Hepatocyte (in vitro differentiated cells): ENCODE measurements around the gene KCNMA1. TPM values are rescaled to one million over a fixed set of nuclear protein-coding genes. Genes with fewer than 3 reads are reported as not detected.

Experiments
- DNase-seq: peaks from one replicate; pipeline ENCODE4 v3.0.0-alpha.2; 2016; ENCODE audit warnings: low spot score
- H2AFZ ChIP-seq: fragments of 200-600 bp; sonication (generic); 2 replicates; pipeline ENCODE4 v1.6.0; 2016; ENCODE audit warnings: antibody characterized with exemption, mild to moderate bottlenecking
- H3K27ac ChIP-seq: fragments of 200-600 bp; sonication (generic); 2 replicates; pipeline ENCODE4 v1.5.1; 2016; ENCODE audit warnings: mild to moderate bottlenecking
- H3K27me3 ChIP-seq: fragments of 200-600 bp; sonication (generic); 2 replicates; pipeline ENCODE4 v1.6.1; 2016
- H3K36me3 ChIP-seq: fragments of 200-600 bp; sonication (generic); replicated peaks from 2 replicates; pipeline ENCODE4 v1.5.1; 2016; ENCODE audit warnings: low read depth; ENCODE audit not compliant: insufficient read depth
- H3K4me1 ChIP-seq: fragments of 200-600 bp; sonication (generic); 2 replicates; pipeline ENCODE4 v1.5.1; 2016; ENCODE audit warnings: mild to moderate bottlenecking, moderate library complexity; ENCODE audit not compliant: insufficient read depth
- H3K4me2 ChIP-seq: fragments of 200-600 bp; sonication (generic); 2 replicates; pipeline ENCODE4 v1.6.0; 2016
- H3K4me3 ChIP-seq: fragments of 200-600 bp; sonication (generic); 2 replicates; pipeline ENCODE4 v1.5.1; 2016; ENCODE audit warnings: mild to moderate bottlenecking
- H3K79me2 ChIP-seq: fragments of 200-600 bp; sonication (generic); 2 replicates; pipeline ENCODE4 v1.6.0; 2017; ENCODE audit warnings: mild to moderate bottlenecking
- H3K9me2 ChIP-seq: fragments of 200-600 bp; sonication (generic); replicated peaks from 2 replicates; pipeline ENCODE4 v1.6.0; 2017; ENCODE audit warnings: mild to moderate bottlenecking; ENCODE audit not compliant: insufficient read depth
- H3K9me3 ChIP-seq: fragments of 200-600 bp; sonication (generic); 2 replicates; pipeline ENCODE4 v1.5.1; 2016; ENCODE audit warnings: low read depth, mild to moderate bottlenecking
- H4K20me1 ChIP-seq: fragments of 200-600 bp; sonication (generic); 2 replicates; pipeline ENCODE4 v1.6.0; 2016; ENCODE audit warnings: mild to moderate bottlenecking; ENCODE audit not compliant: insufficient read depth, poor library complexity, severe bottlenecking
- EZH2 ChIP-seq: fragments of 200-600 bp; sonication (generic); IDR thresholded peaks from 2 replicates; pipeline ENCODE4 v1.6.1; 2016; ENCODE audit warnings: antibody characterized with exemption, mild to moderate bottlenecking, borderline replicate concordance
- EZH2phosphoT487 ChIP-seq: fragments of 200-600 bp; sonication (generic); IDR thresholded peaks from one replicate; pipeline ENCODE4 v1.6.1; 2018; ENCODE audit warnings: antibody characterized with exemption, mild to moderate bottlenecking, low read depth, moderate library complexity; ENCODE audit not compliant: unreplicated experiment, severe bottlenecking
- WGBS: methylation state at CpG from one replicate; pipeline ENCODE4 v1.1.6; 2016; ENCODE audit warnings: low lambda C conversion rate; ENCODE audit errors: missing lambda C conversion rate; 5-methylcytosine and 5-hydroxymethylcytosine counted together
- polyA plus RNA-seq: library from polyadenylated mRNA; unstranded; fragments of >200 nt; fragmentation: Nextera tagmentation; extraction: Ambion mirVana; gene quantifications from 2 replicates; pipeline ENCODE4 v1.2.1, GENCODE V29; 2016
- total RNA-seq: library from RNA; depleted of rRNA; stranded (reverse); fragments of >200 nt; gene quantifications from 2 replicates; pipeline ENCODE4 v1.2.3, GENCODE V29; 2014
- TF ChIP-seq, protein P1 (sequence below): fragments of 200-600 bp; sonication (generic); IDR thresholded peaks from 2 replicates; pipeline ENCODE4 v1.5.1; 2016; ENCODE audit warnings: antibody characterized with exemption, mild to moderate bottlenecking; ENCODE audit not compliant: poor library complexity

The KCNMA1 gene
- total and polyA plus RNA-seq, 2 experiments from 2014 or later, result 42.6 to 73.3 TPM

DNA sequence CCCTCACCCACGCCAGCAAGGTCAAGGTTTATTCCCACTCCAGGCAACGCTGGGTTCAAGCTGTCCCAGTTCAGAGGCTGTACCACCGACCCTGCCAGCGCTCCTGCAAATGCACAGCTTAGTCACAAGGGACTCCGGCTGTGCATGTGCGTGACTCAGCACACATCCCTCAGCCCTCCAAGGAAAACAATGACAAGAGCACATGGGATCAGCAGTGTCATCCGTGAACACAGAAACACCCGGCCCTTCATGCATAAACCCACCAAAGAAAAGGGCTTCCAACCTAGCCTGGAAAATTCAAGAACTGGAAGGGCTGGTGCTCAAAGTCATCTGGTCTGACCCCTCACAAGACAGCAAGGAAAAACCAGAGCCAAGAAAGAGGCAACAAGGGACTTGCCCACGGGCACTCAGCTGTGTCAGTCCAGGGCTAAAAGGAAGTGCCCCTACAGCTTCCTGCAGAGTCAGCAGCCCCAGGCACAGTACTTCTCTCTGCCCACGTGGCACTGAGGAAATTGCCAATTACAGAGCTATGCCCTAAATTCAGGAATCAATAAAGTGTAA is 106.1 kb downstream of the KCNMA1 start:
- WGBS, result 58% methylated on average over 10 of the region's 10 CpGs
- peak; percentile 55 for DNase-seq
- Histone ChIP-seq H3K27ac (no peak overlapping the region), H3K4me3 (no peak overlapping the region), H3K4me1 (peaks cover 14% of the 10 kb centered on the region), H4K20me1 (no peaks in the 10 kb centered on the region), H3K27me3 (no peaks in the 10 kb centered on the region), H3K4me2 (no peak overlapping the region), H3K36me3 (no peaks in the 10 kb centered on the region), H3K9me3 (no peaks in the 10 kb centered on the region), H3K79me2 (no peaks in the 10 kb centered on the region), H2AFZ (no peak overlapping the region), H3K9me2 (no peaks in the 10 kb centered on the region)
- no peak for TF ChIP-seq EZH2phosphoT487
- TF ChIP-seq, protein P1, sequence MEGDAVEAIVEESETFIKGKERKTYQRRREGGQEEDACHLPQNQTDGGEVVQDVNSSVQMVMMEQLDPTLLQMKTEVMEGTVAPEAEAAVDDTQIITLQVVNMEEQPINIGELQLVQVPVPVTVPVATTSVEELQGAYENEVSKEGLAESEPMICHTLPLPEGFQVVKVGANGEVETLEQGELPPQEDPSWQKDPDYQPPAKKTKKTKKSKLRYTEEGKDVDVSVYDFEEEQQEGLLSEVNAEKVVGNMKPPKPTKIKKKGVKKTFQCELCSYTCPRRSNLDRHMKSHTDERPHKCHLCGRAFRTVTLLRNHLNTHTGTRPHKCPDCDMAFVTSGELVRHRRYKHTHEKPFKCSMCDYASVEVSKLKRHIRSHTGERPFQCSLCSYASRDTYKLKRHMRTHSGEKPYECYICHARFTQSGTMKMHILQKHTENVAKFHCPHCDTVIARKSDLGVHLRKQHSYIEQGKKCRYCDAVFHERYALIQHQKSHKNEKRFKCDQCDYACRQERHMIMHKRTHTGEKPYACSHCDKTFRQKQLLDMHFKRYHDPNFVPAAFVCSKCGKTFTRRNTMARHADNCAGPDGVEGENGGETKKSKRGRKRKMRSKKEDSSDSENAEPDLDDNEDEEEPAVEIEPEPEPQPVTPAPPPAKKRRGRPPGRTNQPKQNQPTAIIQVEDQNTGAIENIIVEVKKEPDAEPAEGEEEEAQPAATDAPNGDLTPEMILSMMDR, result no peak
- no peak for TF ChIP-seq EZH2

DNA sequence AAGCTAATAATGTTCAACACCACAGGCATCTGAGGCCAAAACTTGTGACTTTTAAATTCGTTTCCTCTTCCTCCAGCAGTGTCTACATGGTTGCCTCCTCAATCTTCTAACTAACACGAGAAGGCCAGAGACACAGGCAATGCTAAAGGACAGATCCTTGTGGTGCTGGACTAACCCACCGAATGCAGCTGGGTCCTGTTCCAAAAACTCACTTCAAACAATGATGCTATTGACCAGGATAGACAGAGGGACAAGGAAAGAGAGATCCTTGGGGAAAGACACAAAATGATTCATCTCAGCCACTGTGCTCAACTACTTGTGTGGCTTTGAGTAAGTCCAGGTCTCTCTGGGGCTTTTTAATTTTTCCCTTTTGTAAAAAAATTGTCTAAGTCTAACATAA is 107.6 kb downstream of the KCNMA1 start:
- 92% methylated on average over 3 of the region's 3 CpGs for WGBS
- H3K4me1 ChIP-seq, result peaks cover 14% of the 10 kb centered on the region

DNA sequence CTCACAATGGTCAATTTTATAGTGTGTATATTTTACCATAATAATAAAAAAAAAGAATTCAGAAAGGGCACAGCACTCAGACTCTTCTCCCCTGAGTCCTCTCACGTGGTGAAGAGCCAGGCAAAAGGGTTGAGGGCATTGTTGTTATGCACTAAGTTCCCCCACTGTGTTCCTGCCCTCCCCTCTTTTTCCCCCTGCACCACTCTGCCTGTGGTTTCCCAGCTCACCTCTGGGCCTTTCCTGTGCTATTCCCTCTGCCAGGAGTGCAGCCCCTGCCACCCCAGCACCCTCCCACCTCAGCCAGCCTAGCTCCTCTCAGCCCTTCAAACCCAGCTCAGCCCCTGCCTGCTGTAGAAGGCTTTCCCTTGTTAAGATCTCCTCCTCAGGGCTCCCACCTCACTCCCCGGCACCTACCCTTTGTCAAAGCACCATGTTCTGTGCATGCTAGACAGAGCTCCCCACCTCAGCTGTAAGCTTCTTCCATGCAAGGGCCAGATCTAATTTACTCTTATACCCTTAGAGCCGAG is 108.5 kb downstream of the KCNMA1 start:
- Histone ChIP-seq H3K79me2 (no peaks in the 10 kb centered on the region), H3K27me3 (no peaks in the 10 kb centered on the region), H3K4me3 (no peak overlapping the region), H3K27ac (no peak overlapping the region), H3K4me2 (no peak overlapping the region), H3K4me1 (peaks cover 14% of the 10 kb centered on the region), H3K9me3 (no peaks in the 10 kb centered on the region), H2AFZ (no peak overlapping the region), H4K20me1 (no peaks in the 10 kb centered on the region), H3K36me3 (no peaks in the 10 kb centered on the region), H3K9me2 (no peaks in the 10 kb centered on the region)
- WGBS, result 93% methylated on average over 3 of the region's 3 CpGs
- DNase-seq, result no peak
- TF ChIP-seq EZH2, result no peak
- TF ChIP-seq, protein P1, result no peak
- no peak for TF ChIP-seq EZH2phosphoT487

More for the DNA sequence above, 107.6 kb downstream of the KCNMA1 start:
- Histone ChIP-seq H3K27ac (no peak overlapping the region), H3K4me2 (no peak overlapping the region), H3K27me3 (no peaks in the 10 kb centered on the region), H4K20me1 (no peaks in the 10 kb centered on the region), H3K9me2 (no peaks in the 10 kb centered on the region), H3K36me3 (no peaks in the 10 kb centered on the region), H3K4me3 (no peak overlapping the region), H3K79me2 (no peaks in the 10 kb centered on the region), H2AFZ (no peak overlapping the region), H3K9me3 (no peaks in the 10 kb centered on the region)
- TF ChIP-seq EZH2phosphoT487 (no peak), EZH2 (no peak)
- TF ChIP-seq, protein P1, result no peak
- DNase-seq, result no peak
